GM19452 (cell line): ENCODE measurements around the gene WASF3.

Experiments used
- ATAC-seq: cut with Tn5 transposase; IDR thresholded peaks from one replicate; pipeline ENCODE4 v1.9.1; 2021; ENCODE audit not compliant: unreplicated experiment

The WASF3 gene

GRCh38 chr13:26678796-26679195 is 121.3 kb downstream of the WASF3 start:
- ATAC-seq: no peak

GRCh38 chr13:26679411-26680122 is 122.1 kb downstream of the WASF3 start:
- ATAC-seq: no peak

GRCh38 chr13:26680123-26680450 is 122.6 kb downstream of the WASF3 start:
- no peak for ATAC-seq

GRCh38 chr13:26680572-26680971 is 123.1 kb downstream of the WASF3 start:
- ATAC-seq: no peak

- no peak for ATAC-seq
Observed at GRCh38 chr13:26681036-26681435, 123.6 kb downstream of the WASF3 start.

GRCh38 chr13:26682606-26683005 is 125.1 kb downstream of the WASF3 start:
- ATAC-seq: no peak

GRCh38 chr13:26685606-26686005 is 128.1 kb downstream of the WASF3 start:
- no peak for ATAC-seq

GRCh38 chr13:26686285-26686684 is 128.8 kb downstream of the WASF3 start:
- ATAC-seq: no peak

GRCh38 chr13:26688286-26688685 is 130.8 kb downstream of the WASF3 start:
- no peak for ATAC-seq

GRCh38 chr13:26688980-26689379 is 131.5 kb downstream of the WASF3 start:
- no peak for ATAC-seq

- ATAC-seq: no peak
Observed at GRCh38 chr13:26693749-26694463, 136.4 kb downstream of the WASF3 start.

- ATAC-seq: no peak
Observed at GRCh38 chr13:26694609-26695359, 137.3 kb downstream of the WASF3 start.

- ATAC-seq: no peak
Observed at GRCh38 chr13:26695360-26695705, 137.8 kb downstream of the WASF3 start.

- no peak for ATAC-seq
Observed at GRCh38 chr13:26695891-26696311, 138.4 kb downstream of the WASF3 start.

GRCh38 chr13:26697069-26697955 is 139.8 kb downstream of the WASF3 start:
- ATAC-seq: no peak

- no peak for ATAC-seq
Observed at GRCh38 chr13:26698392-26699196, 141.1 kb downstream of the WASF3 start.

- no peak for ATAC-seq
Observed at GRCh38 chr13:26699197-26699490, 141.7 kb downstream of the WASF3 start.

- no peak for ATAC-seq
Observed at GRCh38 chr13:26705536-26705935, 148.1 kb downstream of the WASF3 start.

- no peak for ATAC-seq
Observed at GRCh38 chr13:26706381-26706780, 148.9 kb downstream of the WASF3 start.
